ENCODE measurements around the gene CD1C.
"Not testable (repeated sequence)": the region's sequence is repeated elsewhere in the genome, so short reads cannot be mapped to it uniquely, and the experiment has no call there.

Gene CD1C

DNA sequence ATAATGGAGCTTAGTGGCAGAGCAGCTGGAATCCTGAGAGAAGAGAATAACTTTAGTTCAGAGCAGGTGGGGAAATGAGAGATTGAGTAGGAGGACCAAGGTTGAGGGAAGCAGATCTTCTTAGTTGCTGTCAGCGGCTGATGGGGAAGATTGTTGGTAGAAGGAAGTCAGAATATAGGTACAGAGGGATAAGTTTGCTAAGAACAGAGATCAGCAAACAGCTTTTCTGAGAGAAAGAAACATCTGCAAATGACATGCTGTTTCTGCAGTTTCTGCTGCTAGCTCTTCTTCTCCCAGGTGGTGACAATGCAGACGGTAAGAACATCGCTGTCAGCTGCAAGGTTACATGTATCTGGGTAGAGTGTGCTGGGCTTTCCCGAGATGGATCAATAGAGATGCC lies at the start of gene CD1C:
Gene CD1C, plus strand, starts transcription at position 113 of the 400 bp plus-strand sequence. Its CDS starts 142 bp downstream, at position 255.
- H3K4me3 ChIP-seq (replicated peaks; ENCODE audit: low read depth, low read length), result no peak within 1 kb of the TSS
- DNase-seq (ENCODE audit: extremely low read depth, low read depth), result no peak
- TF ChIP-seq, protein P1, sequence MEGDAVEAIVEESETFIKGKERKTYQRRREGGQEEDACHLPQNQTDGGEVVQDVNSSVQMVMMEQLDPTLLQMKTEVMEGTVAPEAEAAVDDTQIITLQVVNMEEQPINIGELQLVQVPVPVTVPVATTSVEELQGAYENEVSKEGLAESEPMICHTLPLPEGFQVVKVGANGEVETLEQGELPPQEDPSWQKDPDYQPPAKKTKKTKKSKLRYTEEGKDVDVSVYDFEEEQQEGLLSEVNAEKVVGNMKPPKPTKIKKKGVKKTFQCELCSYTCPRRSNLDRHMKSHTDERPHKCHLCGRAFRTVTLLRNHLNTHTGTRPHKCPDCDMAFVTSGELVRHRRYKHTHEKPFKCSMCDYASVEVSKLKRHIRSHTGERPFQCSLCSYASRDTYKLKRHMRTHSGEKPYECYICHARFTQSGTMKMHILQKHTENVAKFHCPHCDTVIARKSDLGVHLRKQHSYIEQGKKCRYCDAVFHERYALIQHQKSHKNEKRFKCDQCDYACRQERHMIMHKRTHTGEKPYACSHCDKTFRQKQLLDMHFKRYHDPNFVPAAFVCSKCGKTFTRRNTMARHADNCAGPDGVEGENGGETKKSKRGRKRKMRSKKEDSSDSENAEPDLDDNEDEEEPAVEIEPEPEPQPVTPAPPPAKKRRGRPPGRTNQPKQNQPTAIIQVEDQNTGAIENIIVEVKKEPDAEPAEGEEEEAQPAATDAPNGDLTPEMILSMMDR (IDR thresholded peaks at IDR 0.05; ENCODE audit: low read depth, low read length, missing control alignments), result no peak

DNA sequence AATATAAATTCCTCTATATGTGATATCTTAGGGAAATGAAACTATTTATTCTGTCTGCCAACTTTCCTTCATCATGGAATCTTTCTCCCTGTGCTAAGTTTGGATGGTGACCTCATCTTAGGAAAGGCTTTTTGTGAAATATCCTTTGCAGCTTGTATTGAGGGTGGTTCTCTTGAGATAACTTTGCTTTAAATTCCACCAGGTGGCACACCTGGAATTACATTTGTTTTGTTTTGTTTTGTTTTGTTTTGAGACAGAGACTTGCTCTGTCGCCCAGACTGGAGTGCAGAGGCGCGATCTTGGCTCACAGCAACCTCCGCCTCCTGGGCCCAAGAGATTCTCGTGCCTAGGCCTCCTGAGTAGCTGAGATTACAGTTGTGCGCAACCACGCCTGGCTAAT lies 43.1 kb upstream of the CD1C start:
- DNase-seq (ENCODE audit: extremely low read depth, low read depth), result no peak
- TF ChIP-seq, protein P1 (IDR thresholded peaks at IDR 0.05; ENCODE audit: low read depth, low read length, missing control alignments), result no peak
- no peak overlapping the region for H3K4me3 ChIP-seq (replicated peaks; ENCODE audit: low read depth, low read length)

DNA sequence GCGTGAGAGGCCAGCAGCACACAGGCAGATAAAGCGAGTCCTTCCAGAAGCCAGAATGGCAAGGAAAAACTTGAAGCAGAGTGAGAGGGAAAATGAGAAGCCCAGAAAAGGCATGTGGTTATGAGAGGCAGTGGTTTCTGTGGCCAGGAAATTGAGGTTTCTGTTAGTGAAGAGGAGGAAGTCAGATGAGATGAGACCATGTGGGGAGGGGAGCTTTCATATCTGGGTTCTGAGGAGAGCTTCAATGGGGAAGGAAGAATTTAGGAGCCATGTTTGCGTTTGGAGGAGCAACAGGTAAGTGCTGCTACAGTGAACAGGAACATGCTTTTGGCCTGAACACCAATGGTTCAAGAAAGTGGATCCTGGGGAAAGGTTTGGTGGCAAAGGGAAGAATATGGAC lies 41.6 kb upstream of the CD1C start:
- H3K4me3 ChIP-seq (replicated peaks; ENCODE audit: low read depth, low read length), result no peak overlapping the region
- no peak for DNase-seq (ENCODE audit: extremely low read depth, low read depth)
- TF ChIP-seq, protein P1 (IDR thresholded peaks at IDR 0.05; ENCODE audit: low read depth, low read length, missing control alignments), result no peak

DNA sequence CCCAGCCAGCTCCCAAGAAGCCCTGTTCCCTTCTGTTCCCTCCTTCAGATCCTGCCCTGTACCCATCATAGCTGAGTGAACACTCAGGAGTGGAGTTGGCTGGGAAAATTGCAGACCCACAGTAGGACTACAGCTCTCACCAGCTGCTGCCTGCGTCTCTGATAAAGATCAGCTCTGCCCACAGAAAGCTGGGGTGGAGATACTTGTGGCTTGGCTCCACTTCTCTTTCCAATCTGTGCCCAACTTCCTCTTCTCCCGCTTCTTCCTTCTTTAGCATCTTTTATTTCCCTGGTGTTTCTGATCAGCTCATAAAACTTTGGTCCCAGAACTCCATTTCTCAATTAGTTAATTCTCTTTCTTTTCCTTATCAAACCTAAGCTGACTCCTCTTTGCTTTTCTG lies 41.0 kb upstream of the CD1C start:
- no peak for DNase-seq (ENCODE audit: extremely low read depth, low read depth)
- no peak overlapping the region for H3K4me3 ChIP-seq (replicated peaks; ENCODE audit: low read depth, low read length)
- TF ChIP-seq, protein P1 (IDR thresholded peaks at IDR 0.05; ENCODE audit: low read depth, low read length, missing control alignments), result no peak

DNA sequence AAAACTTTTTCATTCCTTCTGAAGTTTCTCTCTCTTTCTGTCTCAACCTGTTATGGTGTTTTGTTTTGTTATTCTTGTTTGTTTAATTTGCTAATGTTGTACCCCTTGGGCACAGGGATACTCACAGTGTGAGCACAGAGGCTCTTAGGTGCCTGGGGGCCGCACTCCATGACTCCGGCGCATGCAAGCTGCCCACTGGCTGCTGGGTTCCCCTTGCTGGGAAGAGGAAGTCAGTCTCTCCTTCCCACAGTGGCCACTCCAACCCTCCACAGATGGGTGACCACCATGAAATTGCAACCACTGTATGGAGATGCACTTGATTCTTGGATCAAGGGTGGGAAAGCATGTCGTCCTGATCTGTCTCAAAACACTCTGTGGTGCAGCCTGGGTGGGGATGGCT lies 40.1 kb upstream of the CD1C start:
- no peak for DNase-seq (ENCODE audit: extremely low read depth, low read depth)
- TF ChIP-seq, protein P1 (IDR thresholded peaks at IDR 0.05; ENCODE audit: low read depth, low read length, missing control alignments), result no peak
- no peak overlapping the region for H3K4me3 ChIP-seq (replicated peaks; ENCODE audit: low read depth, low read length)

DNA sequence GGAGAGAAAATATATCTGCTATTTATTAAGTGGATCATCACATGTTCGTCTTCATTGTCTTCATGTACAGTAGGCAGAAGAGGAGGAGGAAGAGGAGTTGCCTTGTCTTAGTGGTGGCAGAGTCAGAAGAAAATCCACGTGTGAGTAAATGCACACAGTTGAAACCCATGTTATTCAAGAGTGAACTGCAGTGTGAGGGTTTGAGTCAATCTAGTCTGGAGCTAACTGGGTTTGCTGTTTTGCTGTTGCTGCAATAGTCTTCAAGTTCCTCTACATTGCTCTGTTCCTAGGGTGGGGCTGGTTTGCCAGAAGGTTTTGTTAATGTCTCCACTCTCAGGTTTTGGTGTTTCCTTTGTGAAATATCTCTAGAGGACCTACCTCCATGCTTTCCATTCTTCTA lies 38.6 kb upstream of the CD1C start:
- H3K4me3 ChIP-seq (replicated peaks; ENCODE audit: low read depth, low read length), result no peak overlapping the region
- DNase-seq (ENCODE audit: extremely low read depth, low read depth), result no peak
- TF ChIP-seq, protein P1 (IDR thresholded peaks at IDR 0.05; ENCODE audit: low read depth, low read length, missing control alignments), result no peak

DNA sequence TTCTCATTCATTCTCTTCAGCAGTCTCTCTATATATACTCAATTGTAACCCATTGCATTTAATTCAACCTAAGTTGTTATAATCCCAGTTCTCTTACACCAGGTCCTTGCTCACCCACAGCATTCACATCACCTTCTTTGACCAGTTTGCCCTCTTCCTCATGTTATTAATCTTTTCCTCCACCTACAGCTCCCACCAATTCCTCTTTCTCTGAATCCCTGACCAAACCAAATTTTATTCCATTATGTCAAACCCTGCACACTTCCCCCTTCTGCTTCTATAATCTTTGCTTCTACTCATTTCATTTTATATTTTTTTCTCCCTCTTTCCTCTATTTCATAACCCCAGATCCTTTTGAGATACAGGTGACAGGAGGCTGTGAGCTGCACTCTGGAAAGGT lies 34.1 kb upstream of the CD1C start:
- no peak for DNase-seq (ENCODE audit: extremely low read depth, low read depth)
- TF ChIP-seq, protein P1 (IDR thresholded peaks at IDR 0.05; ENCODE audit: low read depth, low read length, missing control alignments), result no peak
- H3K4me3 ChIP-seq (replicated peaks; ENCODE audit: low read depth, low read length), result no peak overlapping the region

DNA sequence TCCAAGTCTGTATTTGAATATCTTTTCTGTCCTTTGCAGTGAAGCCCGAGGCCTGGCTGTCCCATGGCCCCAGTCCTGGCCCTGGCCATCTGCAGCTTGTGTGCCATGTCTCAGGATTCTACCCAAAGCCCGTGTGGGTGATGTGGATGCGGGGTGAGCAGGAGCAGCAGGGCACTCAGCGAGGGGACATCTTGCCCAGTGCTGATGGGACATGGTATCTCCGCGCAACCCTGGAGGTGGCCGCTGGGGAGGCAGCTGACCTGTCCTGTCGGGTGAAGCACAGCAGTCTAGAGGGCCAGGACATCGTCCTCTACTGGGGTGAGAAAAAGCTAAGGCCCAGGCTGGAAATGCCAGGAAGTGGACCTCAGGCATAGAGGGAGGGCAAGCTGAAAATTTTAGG lies 33.0 kb upstream of the CD1C start:
- DNase-seq (ENCODE audit: extremely low read depth, low read depth); H3K4me3 ChIP-seq (replicated peaks; ENCODE audit: low read depth, low read length): not testable (repeated sequence)

All from HFF-Myc (cell line).